Peyer's patch (tissue), 4 donors: ENCODE measurements around the gene NHSL1. TPM values are rescaled to one million over a fixed set of nuclear protein-coding genes. Genes with fewer than 3 reads are reported as not detected.

Experiments used
- DNase-seq, 3 donors: peaks; one replicate each; pipeline ENCODE4 v3.0.0-alpha.2; 2017 to 2019
- H3K27ac ChIP-seq, 4 donors: fragments of 200-600 bp; sonication (generic); one replicate each; pipeline ENCODE4 v1.5.1; 2016 to 2019
- H3K27me3 ChIP-seq, 2 donors: fragments of 200-600 bp; sonication (generic); one replicate each; pipeline ENCODE4 v1.5.1; 2019
- H3K36me3 ChIP-seq, 3 donors: fragments of 200-600 bp; sonication (generic); one replicate each; pipeline ENCODE4 v1.5.1; 2016 to 2019
- H3K4me1 ChIP-seq, 4 donors: fragments of 200-600 bp; sonication (generic); one replicate each; pipeline ENCODE4 v1.5.1; 2016 to 2019
- H3K4me3 ChIP-seq, 4 donors: fragments of 200-600 bp; sonication (generic); 1 replicate in 3 of 4; 2 replicates in 1 of 4; pipeline ENCODE4 v1.5.1; 2016 to 2019; ENCODE audit warnings: mild to moderate bottlenecking in 1 of 4
- H3K9me3 ChIP-seq, 4 donors: fragments of 200-600 bp; sonication (generic); one replicate each; pipeline ENCODE4 v1.5.1; 2016 to 2019; ENCODE audit warnings: mild to moderate bottlenecking in 1 of 4
- POLR2A ChIP-seq, 2 donors: fragments of 450-650 bp; IDR thresholded peaks; one replicate each; pipeline ENCODE4 v1.5.1; 2017; ENCODE audit warnings: antibody characterized with exemption in 2 of 2, mild to moderate bottlenecking in 2 of 2, moderate library complexity in 2 of 2
- total RNA-seq, 4 donors: library from RNA; depleted of rRNA; stranded (reverse); fragments of >200 nt; gene quantifications; one replicate each; pipeline ENCODE4 v1.1.0, GENCODE V29; 2016
- TF ChIP-seq, protein P1 (sequence below), 6 experiments: fragments of 450-650 bp in 4 of 6; fragments of 200-600 bp in 2 of 6; sonication (generic) in 1 of 6; IDR thresholded peaks; one replicate each; pipeline ENCODE4 v1.5.1; 2017 to 2019; ENCODE audit warnings: antibody characterized with exemption in 6 of 6, mild to moderate bottlenecking in 3 of 6, moderate library complexity in 1 of 6

NHSL1 gene
- total RNA-seq, 4 donors from 2014 or later, result 48.7 to 187 (median 160) TPM

DNA sequence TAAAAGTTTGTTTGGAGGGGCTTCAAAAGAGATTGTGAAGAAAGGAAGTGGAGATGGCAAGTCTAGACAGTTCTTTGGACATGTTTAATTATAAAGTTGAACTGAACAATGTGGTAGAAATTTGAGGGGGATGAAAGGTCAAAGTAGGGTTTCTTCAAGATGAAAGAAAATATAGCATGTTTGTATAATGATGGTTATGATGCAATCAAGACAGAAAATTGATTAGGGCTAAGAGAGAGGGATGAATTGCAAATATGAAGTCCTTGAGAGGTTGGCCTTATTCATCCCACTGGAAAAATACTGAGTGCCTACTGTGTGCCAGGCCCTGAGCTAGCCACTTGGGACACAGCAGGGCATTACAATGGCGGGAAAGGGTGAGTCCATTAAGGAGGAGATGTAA, 37.6 kb downstream of the NHSL1 start:
- H3K36me3 ChIP-seq, result peaks cover 0 to 37% (median 0%) of the 10 kb centered on the region in 3 donors
- no peak overlapping the region for H3K4me3 ChIP-seq
- no peaks in the 10 kb centered on the region for H3K27me3 ChIP-seq
- H3K9me3 ChIP-seq, result no peaks in the 10 kb centered on the region
- peaks cover 0 to 10% (median 0%) of the 10 kb centered on the region in 4 donors for H3K4me1 ChIP-seq
- TF ChIP-seq, protein P1, sequence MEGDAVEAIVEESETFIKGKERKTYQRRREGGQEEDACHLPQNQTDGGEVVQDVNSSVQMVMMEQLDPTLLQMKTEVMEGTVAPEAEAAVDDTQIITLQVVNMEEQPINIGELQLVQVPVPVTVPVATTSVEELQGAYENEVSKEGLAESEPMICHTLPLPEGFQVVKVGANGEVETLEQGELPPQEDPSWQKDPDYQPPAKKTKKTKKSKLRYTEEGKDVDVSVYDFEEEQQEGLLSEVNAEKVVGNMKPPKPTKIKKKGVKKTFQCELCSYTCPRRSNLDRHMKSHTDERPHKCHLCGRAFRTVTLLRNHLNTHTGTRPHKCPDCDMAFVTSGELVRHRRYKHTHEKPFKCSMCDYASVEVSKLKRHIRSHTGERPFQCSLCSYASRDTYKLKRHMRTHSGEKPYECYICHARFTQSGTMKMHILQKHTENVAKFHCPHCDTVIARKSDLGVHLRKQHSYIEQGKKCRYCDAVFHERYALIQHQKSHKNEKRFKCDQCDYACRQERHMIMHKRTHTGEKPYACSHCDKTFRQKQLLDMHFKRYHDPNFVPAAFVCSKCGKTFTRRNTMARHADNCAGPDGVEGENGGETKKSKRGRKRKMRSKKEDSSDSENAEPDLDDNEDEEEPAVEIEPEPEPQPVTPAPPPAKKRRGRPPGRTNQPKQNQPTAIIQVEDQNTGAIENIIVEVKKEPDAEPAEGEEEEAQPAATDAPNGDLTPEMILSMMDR (IDR thresholded peaks at IDR 0.05), result no peak
- TF ChIP-seq POLR2A (IDR thresholded peaks at IDR 0.05), result no peak
- no peak for DNase-seq
- no peak overlapping the region for H3K27ac ChIP-seq

DNA sequence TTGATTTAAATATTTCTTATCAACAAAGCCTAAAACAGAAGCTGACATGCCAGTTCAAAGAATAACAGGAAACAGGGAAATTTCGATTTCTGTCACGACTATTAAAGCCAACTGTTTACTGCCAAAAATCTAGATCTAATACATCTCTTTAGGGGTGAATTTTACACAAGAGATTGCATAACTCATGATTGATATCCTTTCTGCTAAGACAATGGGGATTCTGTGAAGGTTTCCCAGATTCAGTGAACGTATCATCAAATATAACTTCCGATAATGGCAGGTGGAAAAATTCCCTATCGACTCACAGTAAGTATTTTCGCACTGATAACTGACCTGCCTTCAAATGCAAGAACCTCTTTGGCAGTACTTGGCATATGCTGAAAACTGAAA, 42.9 kb downstream of the NHSL1 start:
- no peaks in the 10 kb centered on the region for H3K27me3 ChIP-seq
- peak overlapping the region in 2 of 4 donors; percentile 1 to 12 for H3K4me3 ChIP-seq
- H3K27ac ChIP-seq, result peak overlapping the region; percentile 13 to 70 (median 66)
- no peak for DNase-seq
- no peaks in the 10 kb centered on the region for H3K9me3 ChIP-seq
- TF ChIP-seq, protein P1 (IDR thresholded peaks at IDR 0.05), result no peak
- no peak for TF ChIP-seq POLR2A (IDR thresholded peaks at IDR 0.05)
- H3K36me3 ChIP-seq, result peaks cover 0 to 3% (median 0%) of the 10 kb centered on the region in 3 donors
- peaks cover 0 to 37% (median 5%) of the 10 kb centered on the region in 4 donors for H3K4me1 ChIP-seq

- TF ChIP-seq POLR2A (IDR thresholded peaks at IDR 0.05), result no peak
- TF ChIP-seq, protein P1 (IDR thresholded peaks at IDR 0.05), result no peak
- no peaks in the 10 kb centered on the region for H3K27me3 ChIP-seq
- H3K36me3 ChIP-seq, result no peaks in the 10 kb centered on the region
- peak overlapping the region; percentile 13 to 70 (median 66) for H3K27ac ChIP-seq
- H3K4me3 ChIP-seq, result peak overlapping the region in 3 of 4 donors; percentile 1 to 12 (median 5)
- H3K9me3 ChIP-seq, result no peaks in the 10 kb centered on the region
- peak in 2 of 3 donors; percentile 52 to 64 for DNase-seq
- H3K4me1 ChIP-seq, result peaks cover 0 to 37% (median 5%) of the 10 kb centered on the region in 4 donors
Measured at GRCh38 chr6:138455746-138456400, 43.4 kb downstream of the NHSL1 start.

DNA sequence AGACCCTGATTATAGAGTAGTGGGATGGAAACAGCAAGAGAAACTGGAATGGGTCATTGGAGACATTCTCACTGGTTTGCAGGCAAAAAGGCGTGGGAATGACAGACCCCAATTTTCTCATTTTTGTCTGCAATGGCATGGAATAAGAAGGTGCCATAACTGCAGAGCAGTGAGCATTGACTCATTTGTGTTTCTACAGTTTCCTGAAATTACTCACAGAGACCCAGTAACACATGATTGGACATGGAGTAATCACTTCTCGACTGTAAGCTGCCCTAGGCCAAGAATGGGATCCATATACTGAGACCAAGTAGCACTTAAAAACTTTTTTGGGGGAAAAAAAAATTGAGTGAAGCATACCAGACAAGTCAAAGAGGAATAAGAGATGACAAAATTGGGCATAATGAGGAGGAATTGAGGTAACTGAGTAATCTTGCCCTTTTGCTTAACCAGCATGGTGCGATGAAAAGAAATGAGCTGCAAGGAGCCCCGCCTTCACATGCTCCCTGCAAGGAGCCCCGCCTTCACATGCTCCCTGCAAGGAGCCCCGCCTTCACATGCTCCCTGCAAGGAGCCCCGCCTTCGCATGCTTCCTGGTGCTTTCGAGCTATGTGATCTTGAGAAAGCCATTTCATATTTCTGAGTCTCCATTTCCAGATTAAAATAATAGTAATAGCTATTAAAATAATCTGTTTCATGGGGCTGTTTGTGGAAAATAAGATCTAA, 44.1 kb downstream of the NHSL1 start:
- Histone ChIP-seq H3K4me3 (peak overlapping the region in 2 of 4 donors; percentile 5 to 12), H3K27ac (peak overlapping the region; percentile 13 to 70 (median 66)), H3K9me3 (no peaks in the 10 kb centered on the region), H3K4me1 (peaks cover 0 to 37% (median 5%) of the 10 kb centered on the region in 4 donors), H3K27me3 (no peaks in the 10 kb centered on the region), H3K36me3 (no peaks in the 10 kb centered on the region)
- DNase-seq, result peak; percentile 58 to 89 (median 80)
- TF ChIP-seq POLR2A (IDR thresholded peaks at IDR 0.05), result no peak

GRCh38 chr6:138451043-138451442, 48.3 kb downstream of the NHSL1 start:
- no peaks in the 10 kb centered on the region for H3K27me3 ChIP-seq
- H3K4me1 ChIP-seq, result peaks cover 0 to 21% (median 2%) of the 10 kb centered on the region in 4 donors
- TF ChIP-seq, protein P1 (IDR thresholded peaks at IDR 0.05), result no peak
- TF ChIP-seq POLR2A (IDR thresholded peaks at IDR 0.05), result no peak
- no peak for DNase-seq
- no peak overlapping the region for H3K27ac ChIP-seq
- H3K4me3 ChIP-seq, result no peak overlapping the region
- no peaks in the 10 kb centered on the region for H3K9me3 ChIP-seq
- peaks cover 0 to 13% (median 0%) of the 10 kb centered on the region in 3 donors for H3K36me3 ChIP-seq

DNA sequence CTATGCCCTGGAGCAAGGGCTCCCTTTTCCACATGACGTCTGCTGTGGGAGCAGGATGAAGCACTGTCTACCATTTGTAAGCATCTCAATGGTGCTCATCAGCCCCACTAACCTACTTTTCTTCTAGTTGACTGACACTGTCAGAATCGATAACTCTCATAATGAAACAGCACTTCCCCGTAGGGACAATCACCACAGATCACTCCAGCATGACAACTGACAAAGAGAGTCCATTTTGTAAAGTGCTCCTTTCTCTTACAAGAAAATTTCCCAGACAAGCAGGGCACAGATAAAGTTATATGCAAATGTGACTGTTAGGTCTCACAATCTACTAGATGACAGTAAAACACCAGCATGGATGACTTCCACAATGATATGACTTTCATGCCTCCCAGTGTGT, 48.8 kb downstream of the NHSL1 start:
- peaks cover 0 to 19% (median 0%) of the 10 kb centered on the region in 3 donors for H3K36me3 ChIP-seq
- TF ChIP-seq, protein P1 (IDR thresholded peaks at IDR 0.05), result no peak
- TF ChIP-seq POLR2A (IDR thresholded peaks at IDR 0.05), result no peak

More for the DNA sequence above, 48.8 kb downstream of the NHSL1 start:
- no peak overlapping the region for H3K27ac ChIP-seq
- no peaks in the 10 kb centered on the region for H3K9me3 ChIP-seq
- no peak for DNase-seq
- no peak overlapping the region for H3K4me3 ChIP-seq
- peaks cover 0 to 15% (median 2%) of the 10 kb centered on the region in 4 donors for H3K4me1 ChIP-seq
- no peaks in the 10 kb centered on the region for H3K27me3 ChIP-seq
